HPDE6-E6E7 (cell line): ENCODE measurements around the gene MDFIC.

Source experiments
- DNase-seq: peaks from one replicate; pipeline ENCODE4 v3.0.0; 2011; ENCODE audit warnings: missing footprints; ENCODE audit errors: extremely low spot score

The MDFIC gene

GRCh38 chr7:115038158-115038557 is 116.3 kb downstream of the MDFIC start:
- no peak for DNase-seq

- no peak for DNase-seq
Measured at GRCh38 chr7:115040057-115040456, 118.2 kb downstream of the MDFIC start.

- DNase-seq, result no peak
Measured at GRCh38 chr7:115040495-115040894, 118.6 kb downstream of the MDFIC start.

GRCh38 chr7:115042596-115042995 is 120.7 kb downstream of the MDFIC start:
- no peak for DNase-seq

- DNase-seq, result no peak
Measured at GRCh38 chr7:115043605-115044004, 121.7 kb downstream of the MDFIC start.

- DNase-seq, result no peak
Measured at GRCh38 chr7:115044224-115044623, 122.3 kb downstream of the MDFIC start.

GRCh38 chr7:115047958-115048720 is 126.2 kb downstream of the MDFIC start:
- no peak for DNase-seq

GRCh38 chr7:115052706-115053105 is 130.8 kb downstream of the MDFIC start:
- no peak for DNase-seq

- no peak for DNase-seq
Measured at GRCh38 chr7:115054478-115055065, 132.7 kb downstream of the MDFIC start.

- no peak for DNase-seq
Measured at GRCh38 chr7:115056019-115056418, 134.1 kb downstream of the MDFIC start.

GRCh38 chr7:115058726-115059125 is 136.8 kb downstream of the MDFIC start:
- DNase-seq, result no peak

GRCh38 chr7:115059321-115059720 is 137.4 kb downstream of the MDFIC start:
- DNase-seq, result no peak

- DNase-seq, result no peak
Measured at GRCh38 chr7:115060095-115060870, 138.4 kb downstream of the MDFIC start.

- no peak for DNase-seq
Measured at GRCh38 chr7:115066050-115066449, 144.2 kb downstream of the MDFIC start.

GRCh38 chr7:115066634-115067033 is 144.7 kb downstream of the MDFIC start:
- no peak for DNase-seq

GRCh38 chr7:115068220-115068619 is 146.3 kb downstream of the MDFIC start:
- DNase-seq, result no peak
